ENCODE measurements around the gene DAO. TPM values are rescaled to one million over a fixed set of nuclear protein-coding genes. Genes with fewer than 3 reads are reported as not detected.
"Not testable (repeated sequence)": the region's sequence is repeated elsewhere in the genome, so short reads cannot be mapped to it uniquely, and the experiment has no call there.

The DAO gene
- polyA plus RNA-seq, 1 of the 3 experiments (the other 2 are of a cell fraction): not detected

GRCh38 chr12:108856428-108857157 is 23.3 kb upstream of the DAO start:
- Histone ChIP-seq H2AFZ (ENCODE audit: low read depth) (no peak overlapping the region), H3K4me1 (ENCODE audit: control insufficient read depth in 1 of 2, insufficient read depth in 2 of 2, low read depth in 1 of 2, low read length in 1 of 2) (peaks cover 22 to 25% of the 10 kb centered on the region in 2 experiments), H3K9me3 (no peaks in the 10 kb centered on the region), H3K79me2 (ENCODE audit: insufficient read depth) (peaks cover 55% of the 10 kb centered on the region), H3F3A (replicated peaks; ENCODE audit: insufficient read depth) (peaks cover 35% of the 10 kb centered on the region), H3K9me2 (no peaks in the 10 kb centered on the region), H4K20me1 (ENCODE audit: insufficient read depth) (no peaks in the 10 kb centered on the region), H3K4me3 (ENCODE audit: low read depth in 2 of 2, low read length in 1 of 2) (peak overlapping the region; percentile 81 to 84), H3K4me2 (peak overlapping the region; percentile 94), H3K9ac (peak overlapping the region; percentile 96), H3K36me3 (replicated peaks in 1 of 2; ENCODE audit: control insufficient read depth in 1 of 2, insufficient read depth in 2 of 2, low read length in 1 of 2) (peaks cover 0 to 23% of the 10 kb centered on the region in 2 experiments), H3K27ac (ENCODE audit: low read depth in 2 of 2, low read length in 1 of 2) (peak overlapping the region; percentile 67 to 99), H3K27me3 (ENCODE audit: insufficient read depth) (no peaks in the 10 kb centered on the region)
- POLR2A ChIA-PET: interaction anchor here (0.9 to 2.1 kb wide), 3 partner anchors 10 to 83 kb away, joined by 3 to 11 read pairs (median 10); no protein-coding TSS in a partner anchor
- CTCF ChIA-PET: interaction anchor here (1.0 to 1.1 kb wide), 3 partner anchors 30 to 192 kb away, joined by 3 to 5 read pairs (median 4); no protein-coding TSS in a partner anchor
- peak; percentile 51 for DNase-seq
- TF ChIP-seq GATA2 (CRISPR knock-in tag; IDR thresholded peaks at IDR 0.05): peak; percentile 26; the same call in 1 of the 2 replicates
- TF ChIP-seq TCF12 (IDR thresholded peaks at IDR 0.05): no peak
- TF ChIP-seq SIN3A (IDR thresholded peaks at IDR 0.05; ENCODE audit: borderline replicate concordance, low read depth, low read length): peak; percentile 28; the same call in 1 of the 2 replicates
- peak; percentile 64; the same call in 1 of the 2 replicates for TF ChIP-seq MXI1 (IDR thresholded peaks at IDR 0.05; ENCODE audit: low read depth, low read length)
- 3% methylated on average over 16 of the region's 24 CpGs for WGBS (ENCODE audit: low lambda C conversion rate)

GRCh38 chr12:108857158-108857407 is 22.8 kb upstream of the DAO start:
- H3K9me2 ChIP-seq: no peaks in the 10 kb centered on the region
- H3K79me2 ChIP-seq (ENCODE audit: insufficient read depth): peaks cover 50% of the 10 kb centered on the region
- H4K20me1 ChIP-seq (ENCODE audit: insufficient read depth): no peaks in the 10 kb centered on the region
- no peak for DNase-seq
- peaks cover 0 to 18% of the 10 kb centered on the region in 2 experiments for H3K36me3 ChIP-seq (replicated peaks in 1 of 2; ENCODE audit: control insufficient read depth in 1 of 2, insufficient read depth in 2 of 2, low read length in 1 of 2)
- H3K27ac ChIP-seq (ENCODE audit: low read depth in 2 of 2, low read length in 1 of 2): peak overlapping the region; percentile 67 to 99
- ChIA-PET POLR2A (interaction anchor here (0.6 to 2.1 kb wide), 4 partner anchors 11 to 210 kb away, joined by 3 to 11 read pairs (median 6); no protein-coding TSS in a partner anchor), CTCF (interaction anchor here (0.6 to 1.1 kb wide), 3 partner anchors 53 to 192 kb away, joined by 4 to 5 read pairs (median 4); no protein-coding TSS in a partner anchor)
- 0% methylated on average over 2 of the region's 30 CpGs for WGBS (ENCODE audit: low lambda C conversion rate)
- H3K27me3 ChIP-seq (ENCODE audit: insufficient read depth): no peaks in the 10 kb centered on the region
- peaks cover 20 to 22% of the 10 kb centered on the region in 2 experiments; a peak in 3 of 4 replicates for H3K4me1 ChIP-seq (ENCODE audit: control insufficient read depth in 1 of 2, insufficient read depth in 2 of 2, low read depth in 1 of 2, low read length in 1 of 2)
- H3K9ac ChIP-seq: peak overlapping the region; percentile 96
- H3F3A ChIP-seq (replicated peaks; ENCODE audit: insufficient read depth): peaks cover 35% of the 10 kb centered on the region
- no peaks in the 10 kb centered on the region for H3K9me3 ChIP-seq
- TF ChIP-seq JUND (IDR thresholded peaks at IDR 0.05): no peak
- no peak for TF ChIP-seq SMC3 (IDR thresholded peaks at IDR 0.05; ENCODE audit: low read depth, low read length)
- TF ChIP-seq SIN3A (IDR thresholded peaks at IDR 0.05; ENCODE audit: borderline replicate concordance, low read depth, low read length): no peak
- peak overlapping the region; percentile 94 for H3K4me2 ChIP-seq
- H3K4me3 ChIP-seq (ENCODE audit: low read depth in 2 of 2, low read length in 1 of 2): peak overlapping the region; percentile 81 to 84
- no peak overlapping the region for H2AFZ ChIP-seq (ENCODE audit: low read depth)

DNA sequence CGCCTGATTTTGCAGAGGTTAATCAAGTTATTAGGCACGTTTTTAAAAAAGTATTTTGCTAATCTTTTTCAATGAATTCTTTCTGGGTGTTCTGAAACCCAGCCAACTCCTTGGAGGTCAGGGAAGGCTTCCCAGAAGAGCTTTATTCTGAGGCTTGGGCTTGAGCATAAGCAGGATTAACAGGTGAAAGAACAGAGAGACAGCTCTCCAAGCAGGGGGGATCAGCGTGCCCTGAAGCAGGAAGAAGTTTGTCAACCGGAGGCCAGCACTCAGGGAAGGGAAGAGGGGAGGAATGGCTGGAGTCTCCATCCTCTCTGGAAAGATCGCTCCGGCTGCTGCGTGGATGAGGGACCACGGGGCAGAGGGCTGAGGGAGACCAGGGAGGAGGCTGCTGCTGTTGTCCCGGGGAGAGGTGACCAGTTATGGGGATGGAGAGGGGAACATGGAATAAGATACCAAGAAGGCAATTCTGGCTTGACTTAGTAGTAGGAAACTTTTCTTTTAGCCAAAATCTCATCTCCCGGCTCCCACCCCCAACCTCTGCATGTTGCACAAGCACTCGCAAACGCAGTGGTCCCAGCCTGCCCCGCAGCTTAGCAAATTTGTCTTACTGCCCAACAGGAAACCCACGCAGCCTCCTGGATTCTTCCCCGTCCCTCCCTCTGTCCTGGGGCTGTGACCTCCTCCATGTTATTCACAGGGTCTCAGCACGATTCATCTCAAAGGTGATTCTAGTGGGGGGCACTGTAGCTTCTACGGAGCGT is 21.4 kb upstream of the DAO start:
- Histone ChIP-seq H3F3A (replicated peaks; ENCODE audit: insufficient read depth) (peaks cover 22% of the 10 kb centered on the region), H3K9me2 (no peaks in the 10 kb centered on the region), H3K4me3 (ENCODE audit: low read depth in 2 of 2, low read length in 1 of 2) (peak overlapping the region in 1 of 2 experiments; percentile 44; a peak in 2 of 4 replicates), H3K4me2 (peak overlapping the region; percentile 84), H4K20me1 (ENCODE audit: insufficient read depth) (no peaks in the 10 kb centered on the region), H2AFZ (ENCODE audit: low read depth) (peak overlapping the region; percentile 96; the same call in 1 of the 2 replicates), H3K4me1 (ENCODE audit: control insufficient read depth in 1 of 2, insufficient read depth in 2 of 2, low read depth in 1 of 2, low read length in 1 of 2) (peaks cover 12 to 22% of the 10 kb centered on the region in 2 experiments; a peak in 2 of 4 replicates), H3K79me2 (ENCODE audit: insufficient read depth) (peaks cover 36% of the 10 kb centered on the region), H3K27ac (ENCODE audit: low read depth in 2 of 2, low read length in 1 of 2) (no peak overlapping the region), H3K27me3 (ENCODE audit: insufficient read depth) (no peaks in the 10 kb centered on the region), H3K9ac (0 out of 2 replicates have a peak overlapping the region, but pooled peaks have one; percentile 76), H3K9me3 (no peaks in the 10 kb centered on the region), H3K36me3 (replicated peaks in 1 of 2; ENCODE audit: control insufficient read depth in 1 of 2, insufficient read depth in 2 of 2, low read length in 1 of 2) (peaks cover 0 to 5% of the 10 kb centered on the region in 2 experiments)
- WGBS (ENCODE audit: low lambda C conversion rate): 85% methylated on average over 18 of the region's 18 CpGs
- CTCF ChIA-PET: interaction anchor here (1.2 to 1.8 kb wide), 3 partner anchors 13 to 570 kb away, joined by 3 to 4 read pairs (median 3); no protein-coding TSS in a partner anchor
- POLR2A ChIA-PET: interaction anchor here (2.1 kb wide), 1 partner anchor 12 kb away, joined by 11 read pairs; no protein-coding TSS in a partner anchor
- TF ChIP-seq MXI1 (IDR thresholded peaks at IDR 0.05; ENCODE audit: low read depth, low read length) (no peak), CHD2 (IDR thresholded peaks at IDR 0.05; ENCODE audit: low read length, partially characterized antibody) (no peak)
- DNase-seq: no peak

DNA sequence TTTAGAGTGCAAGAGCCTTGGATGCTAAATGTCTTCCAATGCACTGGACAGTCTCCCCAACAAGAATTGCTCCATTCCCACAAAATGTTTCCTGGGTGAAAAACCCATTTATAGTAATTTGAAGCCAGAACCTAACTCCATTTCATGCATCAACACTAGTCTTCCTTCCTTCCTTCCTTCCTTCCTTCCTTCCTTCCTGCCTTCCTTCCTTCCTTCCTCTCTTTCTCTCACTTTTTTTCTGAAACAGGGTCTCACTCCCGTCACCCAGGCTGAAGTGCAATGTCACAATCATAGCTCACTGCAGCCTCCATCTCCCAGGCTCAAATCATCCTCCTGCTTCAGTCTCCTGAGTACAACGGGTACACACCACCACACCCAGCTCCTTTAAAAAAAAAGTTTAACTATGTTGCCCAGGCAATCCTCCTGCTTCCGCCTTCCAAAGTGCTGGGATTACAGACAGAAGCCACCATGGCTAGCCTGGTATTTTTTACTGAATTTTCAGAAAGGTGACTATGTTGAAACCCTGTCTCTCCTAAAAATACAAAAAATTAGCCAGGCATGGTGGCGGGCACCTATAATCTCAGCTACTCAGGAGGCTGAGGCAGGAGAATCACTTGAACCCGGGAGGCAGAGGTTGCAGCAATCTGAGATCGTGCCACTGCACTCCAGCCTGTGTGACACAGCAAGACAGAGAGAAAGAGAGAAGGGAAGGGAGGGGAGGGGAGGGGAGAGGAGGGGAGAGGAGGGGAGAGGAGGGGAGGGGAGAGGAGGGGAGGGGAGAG is 20.6 kb upstream of the DAO start:
- Histone ChIP-seq H3K4me1 (ENCODE audit: control insufficient read depth in 1 of 2, insufficient read depth in 2 of 2, low read depth in 1 of 2, low read length in 1 of 2) (peaks cover 6 to 21% of the 10 kb centered on the region in 2 experiments; a peak in 2 of 4 replicates), H3K79me2 (ENCODE audit: insufficient read depth) (peaks cover 30% of the 10 kb centered on the region), H3F3A (replicated peaks; ENCODE audit: insufficient read depth) (peaks cover 16% of the 10 kb centered on the region)
- H3K27ac ChIP-seq (ENCODE audit: low read depth in 2 of 2, low read length in 1 of 2); H3K9me2 ChIP-seq; H3K27me3 ChIP-seq (ENCODE audit: insufficient read depth); H3K36me3 ChIP-seq (replicated peaks in 1 of 2; ENCODE audit: control insufficient read depth in 1 of 2, insufficient read depth in 2 of 2, low read length in 1 of 2); H3K4me2 ChIP-seq; H3K4me3 ChIP-seq (ENCODE audit: low read depth in 2 of 2, low read length in 1 of 2); H3K9ac ChIP-seq; POLR2A ChIA-PET; DNase-seq; H2AFZ ChIP-seq (ENCODE audit: low read depth); H3K9me3 ChIP-seq; H4K20me1 ChIP-seq (ENCODE audit: insufficient read depth): not testable (repeated sequence)
- WGBS (ENCODE audit: low lambda C conversion rate): 86% methylated on average over 6 of the region's 6 CpGs
- CTCF ChIA-PET: interaction anchor here (1.2 to 1.8 kb wide), 3 partner anchors 12 to 569 kb away, joined by 3 to 4 read pairs (median 3); no protein-coding TSS in a partner anchor
